ENCODE results near the gene CISD2. TPM values are rescaled to one million over a fixed set of nuclear protein-coding genes. Genes with fewer than 3 reads are reported as not detected.
"Not testable (repeated sequence)": the region's sequence is repeated elsewhere in the genome, so short reads cannot be mapped to it uniquely, and the experiment has no call there.

CISD2 gene, protein sequence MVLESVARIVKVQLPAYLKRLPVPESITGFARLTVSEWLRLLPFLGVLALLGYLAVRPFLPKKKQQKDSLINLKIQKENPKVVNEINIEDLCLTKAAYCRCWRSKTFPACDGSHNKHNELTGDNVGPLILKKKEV
- total RNA-seq, result 39.0 and 39.5 TPM in 2 replicates
- polyA plus RNA-seq (2012), result 30.1 TPM

DNA sequence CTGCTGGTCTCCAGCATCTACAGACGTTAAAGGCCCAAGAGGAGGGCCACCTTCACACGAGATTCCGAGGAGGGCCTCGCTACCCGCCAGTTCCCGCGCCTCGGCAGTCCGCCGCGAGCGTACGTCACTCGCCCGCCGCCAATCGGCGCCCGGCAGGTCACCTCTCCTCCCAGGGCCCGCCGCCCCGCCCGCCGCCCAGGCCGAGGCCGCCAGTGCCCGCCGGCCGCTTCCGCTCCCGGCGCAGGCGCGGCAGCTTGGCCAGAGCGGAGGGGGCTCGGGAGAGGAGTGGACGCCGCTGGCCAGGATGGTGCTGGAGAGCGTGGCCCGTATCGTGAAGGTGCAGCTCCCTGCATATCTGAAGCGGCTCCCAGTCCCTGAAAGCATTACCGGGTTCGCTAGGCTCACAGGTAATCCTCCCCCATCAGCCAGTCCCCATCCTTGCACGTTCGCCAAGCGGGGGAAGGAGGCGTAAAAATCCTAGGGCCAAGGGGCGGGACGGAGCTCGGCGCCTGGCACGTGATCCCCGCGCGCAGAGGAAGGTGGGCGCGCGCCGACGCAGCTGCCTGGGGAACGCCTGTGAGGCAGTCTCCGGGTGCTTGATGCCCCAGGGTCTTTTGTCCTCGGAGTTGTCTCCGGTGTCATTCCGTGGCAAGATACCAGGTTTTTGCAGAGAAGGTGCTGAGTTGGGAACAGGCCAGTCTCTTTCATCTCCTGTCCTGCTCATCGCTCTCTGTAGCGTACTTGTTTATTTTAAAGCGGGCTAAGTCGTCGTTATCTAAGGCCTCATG, at the start of gene CISD2:
TSS of gene CISD2 (plus strand) at position 212 of the 788 bp plus-strand sequence. CDS start at position 305, 93 bp downstream.
- peak; percentile 92 for DNase-seq (ENCODE audit: low read depth)

DNA sequence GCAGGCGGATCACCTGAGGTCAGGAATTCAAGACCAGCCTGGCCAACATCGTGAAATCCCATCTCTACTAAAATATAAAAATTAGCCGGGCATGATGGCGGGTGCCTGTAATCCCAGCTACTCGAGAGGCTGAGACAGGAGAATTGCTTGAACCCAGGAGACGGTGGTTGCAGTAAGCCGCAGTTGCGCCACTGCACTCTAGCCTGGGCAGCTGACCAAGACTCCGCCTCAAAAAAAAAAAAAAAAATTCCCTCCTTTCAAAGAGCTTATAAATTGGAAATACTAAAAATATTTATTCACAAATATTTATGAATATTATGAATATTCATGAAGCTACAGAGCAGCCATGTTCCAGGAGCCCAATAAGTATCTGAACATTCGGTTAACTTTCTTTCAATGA, 49.7 kb upstream of the CISD2 start:
- DNase-seq (ENCODE audit: low read depth), result not testable (repeated sequence)

DNA sequence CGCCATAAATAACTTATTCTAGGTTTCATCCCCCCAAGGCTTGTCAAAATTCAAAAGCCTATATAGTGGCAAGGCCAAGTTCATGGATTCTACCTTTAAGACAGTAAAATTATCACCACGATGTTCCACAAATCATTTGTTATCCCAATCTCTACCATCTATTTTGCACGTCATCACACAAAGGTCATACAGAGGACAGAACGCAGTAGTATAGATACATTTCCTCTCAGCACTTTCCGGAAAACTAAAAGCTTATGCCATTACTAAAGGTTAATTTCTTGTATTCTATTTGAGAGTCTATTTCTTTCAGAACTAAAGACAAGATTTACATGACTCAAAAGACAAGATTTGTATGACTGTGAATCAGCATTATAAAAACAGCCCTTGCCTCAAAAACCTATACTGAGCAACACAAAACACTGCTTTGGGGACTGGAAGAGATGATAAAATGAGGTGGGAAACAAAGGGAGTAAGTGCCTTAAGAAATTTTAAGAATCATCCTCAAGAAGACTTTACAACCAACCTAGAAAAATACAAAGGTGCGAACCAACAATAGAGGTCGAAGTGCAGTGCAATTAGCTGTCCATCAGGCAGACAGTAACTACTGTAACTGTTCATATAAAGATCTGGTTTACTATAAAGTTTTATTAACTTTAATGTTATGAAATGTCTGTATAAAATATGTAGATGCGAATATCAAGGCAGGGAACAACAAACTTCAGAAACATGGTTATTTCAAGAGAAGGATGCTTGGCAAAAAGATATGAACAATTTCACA, 49.0 kb upstream of the CISD2 start:
- DNase-seq (ENCODE audit: low read depth), result no peak

DNA sequence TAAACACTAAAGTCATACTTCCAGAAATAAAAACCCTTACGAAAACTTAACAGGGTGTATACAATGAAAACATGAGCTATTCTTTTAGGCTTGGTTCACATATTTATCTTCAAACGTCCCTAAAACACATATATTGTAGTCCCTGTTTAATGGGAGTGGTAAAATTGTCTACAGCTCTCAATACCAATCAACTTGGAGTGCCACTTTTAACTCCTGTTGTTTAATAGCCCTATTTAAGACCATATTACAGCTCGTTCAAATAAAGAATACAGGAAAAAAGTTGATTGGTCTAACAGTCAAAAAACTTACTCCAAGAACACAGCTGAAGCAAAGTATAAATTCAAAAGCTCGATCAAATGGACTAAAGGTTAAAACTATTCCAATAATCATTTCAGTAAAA, 45.3 kb upstream of the CISD2 start:
- no peak for DNase-seq (ENCODE audit: low read depth)

DNA sequence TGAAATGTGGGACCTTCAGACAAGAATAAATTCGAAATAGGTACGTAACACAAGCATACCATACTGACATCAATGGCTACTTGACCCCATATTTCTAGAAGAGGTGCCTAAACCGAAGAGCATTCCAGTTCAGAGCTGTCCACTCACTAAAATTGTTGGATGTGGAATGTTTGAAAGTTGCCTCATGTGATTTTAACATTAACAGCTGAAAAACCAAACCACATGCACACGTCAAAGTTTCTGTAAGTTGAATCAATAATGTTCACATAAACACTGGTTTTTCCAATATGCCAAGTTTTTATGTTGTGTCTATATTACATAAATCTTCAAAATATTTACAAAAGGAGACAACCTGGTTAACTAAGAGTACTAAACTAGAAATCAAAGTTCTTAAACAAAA, 44.9 kb upstream of the CISD2 start:
- DNase-seq (ENCODE audit: low read depth), result peak; percentile 19

DNA sequence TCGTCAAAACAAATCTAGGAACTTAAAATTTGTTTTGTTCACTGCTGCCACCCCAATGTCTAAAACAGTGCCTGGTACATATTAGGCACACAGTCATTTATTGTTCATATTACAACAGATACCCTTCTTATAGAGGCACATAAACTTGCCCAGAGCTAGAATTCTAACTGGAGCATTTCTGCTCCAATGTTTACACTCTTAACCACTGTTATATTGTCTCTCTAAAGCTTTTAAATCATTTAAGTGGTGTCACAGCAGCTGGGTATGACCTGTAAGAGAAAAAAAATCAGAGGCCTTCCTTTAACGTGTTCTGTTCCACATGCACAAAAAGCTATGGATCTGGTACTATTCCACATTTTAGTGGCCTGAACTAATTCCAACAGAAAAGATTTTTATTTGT, 44.4 kb upstream of the CISD2 start:
- DNase-seq (ENCODE audit: low read depth), result no peak

DNA sequence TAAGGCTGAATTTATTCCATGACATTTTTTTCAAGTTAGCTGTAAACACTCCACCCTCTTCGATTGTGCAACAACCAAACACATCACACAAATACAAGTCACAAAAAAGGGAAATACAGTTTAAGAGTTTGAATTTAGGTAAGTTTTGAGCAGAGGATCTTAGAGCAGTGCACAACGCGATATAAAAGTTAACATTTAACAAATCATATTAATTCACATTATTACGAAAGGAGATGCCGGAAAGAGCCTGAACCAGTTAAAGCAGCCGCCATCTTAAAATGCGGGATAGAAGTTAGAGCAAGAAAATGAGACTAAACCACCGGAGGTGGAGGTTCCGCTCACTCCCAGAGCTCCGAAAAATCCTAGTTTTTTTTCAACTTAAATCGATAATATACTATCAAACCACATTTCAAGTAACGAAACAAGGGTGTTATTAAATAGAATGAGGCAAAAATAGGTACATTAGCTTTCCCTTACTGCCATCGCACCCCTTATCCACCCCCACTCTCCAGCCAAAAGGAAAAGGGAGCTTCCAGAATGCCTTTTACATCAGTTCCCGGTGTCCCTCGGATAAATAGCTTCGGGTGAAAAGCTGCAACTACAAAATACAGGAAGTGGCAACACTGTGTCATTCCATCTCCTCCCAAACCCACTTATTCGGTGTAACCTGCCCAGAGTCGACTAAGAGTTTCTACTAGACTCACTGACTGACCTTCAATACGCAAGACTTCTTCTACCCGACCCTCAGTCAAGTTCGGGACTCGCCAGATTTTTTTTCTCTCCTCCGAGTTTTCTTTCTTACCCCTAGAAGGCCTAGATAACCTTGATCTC, 43.3 kb upstream of the CISD2 start:
- DNase-seq (ENCODE audit: low read depth), result peak; percentile 80

DNA sequence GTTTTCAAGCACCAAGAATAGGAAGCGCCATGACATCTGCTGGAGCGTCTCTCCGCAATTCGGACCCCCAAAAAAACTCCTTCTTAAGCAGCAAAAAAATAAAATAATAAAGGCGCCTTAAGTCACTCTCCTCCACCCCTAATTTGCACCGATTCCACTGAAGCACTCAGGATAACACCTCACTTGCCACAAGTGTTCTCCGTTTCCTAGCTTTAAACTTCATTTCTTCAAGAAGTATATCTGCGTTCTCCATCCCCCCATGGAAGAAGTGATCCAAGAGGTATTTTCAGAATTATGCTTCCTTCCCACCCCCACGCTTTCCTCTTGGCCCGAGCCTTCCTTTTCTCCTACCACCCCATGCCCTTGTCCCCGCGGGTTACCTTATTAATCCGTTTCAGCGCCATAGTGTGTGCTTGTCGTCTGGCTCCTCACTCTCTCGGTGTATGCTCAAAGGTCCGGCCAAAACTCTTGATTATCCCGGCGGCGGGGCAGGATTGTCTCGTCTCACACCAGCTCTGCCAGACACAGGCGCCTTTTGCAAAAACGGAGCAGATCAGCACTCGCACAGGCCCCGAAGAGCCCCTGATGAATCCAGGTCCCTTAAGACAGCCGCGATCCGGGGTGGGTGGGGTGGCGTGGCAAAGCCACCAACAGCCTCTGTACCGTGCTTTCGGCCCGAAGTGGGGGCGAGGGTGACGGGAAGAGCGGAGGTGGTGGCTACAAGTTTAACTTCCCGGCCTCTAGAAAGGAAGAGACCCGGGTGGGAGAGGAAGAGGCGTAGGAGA, 42.5 kb upstream of the CISD2 start:
- no peak for DNase-seq (ENCODE audit: low read depth)

DNA sequence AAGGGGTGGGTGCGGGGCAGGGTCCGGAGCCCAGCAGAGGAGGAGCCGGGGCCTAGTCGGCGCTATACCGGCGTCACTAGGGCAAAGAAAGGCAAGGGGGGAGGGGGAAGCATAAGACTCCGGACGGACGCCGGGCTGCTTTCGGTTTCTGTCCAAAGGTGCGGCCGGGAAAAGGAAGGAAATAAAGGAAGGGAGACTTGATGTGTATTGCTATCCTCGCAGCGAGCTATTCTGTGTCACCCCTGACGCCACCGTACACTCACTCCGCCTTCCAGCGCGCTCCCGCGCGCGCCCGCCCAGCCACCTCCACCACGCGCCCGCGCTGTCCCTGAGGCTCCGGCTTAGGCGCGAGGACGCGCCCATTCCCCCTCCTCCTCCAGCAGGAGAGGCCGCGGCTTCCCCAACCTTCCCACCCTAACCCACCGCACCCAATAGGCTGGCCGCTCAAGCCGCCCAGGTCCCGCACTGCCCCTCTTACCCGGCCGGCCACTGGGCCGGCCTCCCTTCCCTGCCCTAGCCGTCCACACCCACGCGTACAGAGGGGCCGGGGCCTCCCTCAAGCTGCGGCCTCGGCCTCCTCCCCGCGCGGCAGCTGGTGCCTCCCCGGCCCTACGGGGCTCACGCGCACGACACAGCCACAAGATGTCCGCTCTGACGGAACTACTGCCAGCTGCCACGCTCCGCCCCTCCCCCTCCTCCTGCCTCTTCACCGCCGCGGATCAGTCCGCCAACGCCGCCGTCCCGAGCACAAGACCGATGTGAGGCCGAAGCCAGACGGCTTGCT, 41.7 kb upstream of the CISD2 start, which contains the start of gene UBE2D3:
TSS of gene UBE2D3 (minus strand) at position 662 of the 784 bp plus-strand sequence. CDS start 1,043 bp downstream, outside the sequence.
- DNase-seq (ENCODE audit: low read depth), result peak; percentile 95

DNA sequence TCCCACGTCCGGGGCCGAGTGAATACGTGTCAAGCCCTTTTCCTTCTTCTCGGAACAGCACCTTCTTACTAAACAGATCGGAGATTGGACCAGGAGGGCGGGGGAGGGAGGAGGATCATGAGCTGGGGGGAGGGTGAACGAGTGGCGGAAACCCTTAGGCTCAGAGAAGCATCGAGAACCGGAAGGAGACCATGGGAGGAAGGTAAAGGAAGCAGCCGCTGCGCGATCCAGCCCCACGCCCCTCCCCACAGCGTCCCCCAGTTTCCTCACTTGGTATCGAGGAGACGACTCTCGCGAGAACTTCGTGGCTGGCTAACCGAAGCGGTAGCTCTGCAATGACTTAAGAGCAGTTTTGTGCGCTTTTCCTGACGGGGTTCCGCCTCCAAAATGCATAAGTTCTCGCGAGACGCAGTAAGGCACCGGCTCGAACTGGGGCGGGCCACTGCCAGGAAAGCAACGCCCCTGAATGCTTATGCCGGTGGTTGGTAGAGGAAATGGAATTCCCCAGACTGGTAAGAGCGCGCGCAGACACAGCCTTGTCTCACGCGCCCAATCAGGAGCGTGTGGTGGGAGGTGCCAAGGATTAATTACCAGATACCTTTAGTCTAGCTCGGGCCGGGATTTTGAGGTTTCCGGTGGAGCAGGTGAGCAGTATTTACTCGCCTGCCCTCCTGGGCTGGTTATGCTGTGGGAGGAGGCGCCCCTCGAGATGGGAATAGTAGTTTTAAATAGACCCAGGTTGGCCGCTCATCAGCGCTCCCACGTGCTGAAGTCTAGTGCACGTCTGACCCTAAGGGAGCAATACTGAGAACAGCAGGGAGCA, 40.9 kb upstream of the CISD2 start:
- peak; percentile 100 for DNase-seq (ENCODE audit: low read depth)

DNA sequence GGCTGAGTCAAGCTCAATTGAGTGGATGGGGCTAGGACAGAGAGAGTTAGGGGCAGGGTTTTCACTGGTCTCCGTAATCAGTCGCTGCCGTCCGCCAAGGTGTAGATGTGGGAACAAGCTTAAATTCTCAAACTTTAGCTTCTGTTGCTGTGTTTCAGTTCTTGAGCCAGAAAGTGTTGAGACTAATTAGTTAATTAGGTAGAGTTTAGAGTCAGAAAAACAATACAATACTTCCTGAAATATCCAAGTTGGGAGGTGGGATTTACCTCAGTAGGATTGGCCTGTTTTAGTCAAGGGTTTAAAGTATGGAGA, 40.3 kb upstream of the CISD2 start:
- DNase-seq (ENCODE audit: low read depth), result no peak

DNA sequence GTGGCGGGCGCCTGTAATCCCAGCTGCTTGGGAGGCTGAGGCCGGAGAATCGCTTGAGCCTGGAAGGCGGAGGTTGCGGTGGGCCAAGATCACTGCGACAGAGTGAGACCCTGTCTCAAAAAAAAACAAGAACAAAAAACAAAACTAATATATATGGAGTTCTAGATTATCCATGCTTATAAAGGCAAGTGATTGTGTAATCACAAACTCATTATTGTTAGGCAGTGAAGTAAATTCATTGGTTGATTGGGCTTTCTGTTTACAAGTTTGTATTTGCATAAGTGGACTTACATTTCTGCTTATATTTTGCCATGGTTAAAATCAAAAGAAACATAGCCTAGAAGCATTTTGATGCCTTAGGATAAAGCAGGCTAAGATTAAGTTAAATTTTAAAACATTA, 39.0 kb upstream of the CISD2 start:
- DNase-seq (ENCODE audit: low read depth), result no peak

DNA sequence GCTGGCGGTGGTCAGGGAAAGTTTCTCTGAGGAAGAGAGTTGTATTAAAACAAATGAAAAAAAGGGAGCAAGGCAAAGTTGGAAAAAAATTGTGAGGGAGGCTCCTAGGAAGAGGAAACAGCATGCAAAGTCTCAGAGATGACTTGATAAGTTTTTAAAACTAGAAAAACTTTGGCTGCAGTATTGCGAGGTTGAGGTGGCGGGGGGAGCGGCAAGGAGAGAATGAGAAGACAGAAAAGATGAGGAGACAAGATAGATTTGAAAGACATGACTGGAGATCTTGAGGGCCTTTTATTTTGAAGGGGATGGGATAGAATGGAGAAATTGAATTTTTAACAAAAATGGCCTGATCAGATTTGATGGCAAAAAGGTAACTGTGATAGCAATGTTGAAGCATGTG, 36.7 kb upstream of the CISD2 start:
- no peak for DNase-seq (ENCODE audit: low read depth)

DNA sequence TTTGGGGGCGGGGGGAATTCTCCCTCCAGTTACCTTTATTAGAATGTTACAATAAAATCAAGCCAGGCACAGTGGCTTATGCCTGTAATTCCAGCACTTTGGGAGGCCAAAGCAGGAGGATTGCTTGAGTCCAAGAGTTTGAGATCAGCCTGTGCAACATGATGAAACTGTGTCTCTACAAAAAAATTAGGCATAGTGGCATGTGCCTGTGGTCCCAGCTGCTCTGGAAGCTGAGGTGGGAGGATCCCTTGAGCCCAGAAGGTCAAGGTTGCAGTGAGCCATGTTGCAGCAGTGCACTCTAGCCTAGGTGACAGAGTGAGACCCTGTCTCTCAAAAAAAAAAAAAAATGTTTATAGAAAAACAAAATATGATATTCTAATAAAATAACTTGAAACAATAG, 36.1 kb upstream of the CISD2 start:
- DNase-seq (ENCODE audit: low read depth), result no peak

DNA sequence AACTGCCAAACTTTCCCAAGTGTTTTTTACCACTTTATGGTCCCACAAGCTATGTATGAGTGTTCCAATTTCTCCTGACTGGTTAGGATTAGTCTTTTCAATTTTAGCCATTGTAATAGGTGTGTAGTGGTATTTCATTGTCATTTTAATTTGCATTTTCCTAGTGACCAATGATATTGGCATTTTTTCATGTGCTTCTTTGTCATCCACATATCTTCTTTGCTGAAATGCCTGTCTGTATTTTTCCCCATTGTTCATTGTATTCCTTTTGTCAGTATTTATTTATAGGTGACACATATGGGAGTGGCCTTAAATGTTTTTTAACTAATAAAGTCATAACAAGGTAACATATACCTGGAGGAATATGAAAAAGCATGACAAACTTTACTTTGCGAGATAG, 32.2 kb upstream of the CISD2 start:
- no peak for DNase-seq (ENCODE audit: low read depth)

DNA sequence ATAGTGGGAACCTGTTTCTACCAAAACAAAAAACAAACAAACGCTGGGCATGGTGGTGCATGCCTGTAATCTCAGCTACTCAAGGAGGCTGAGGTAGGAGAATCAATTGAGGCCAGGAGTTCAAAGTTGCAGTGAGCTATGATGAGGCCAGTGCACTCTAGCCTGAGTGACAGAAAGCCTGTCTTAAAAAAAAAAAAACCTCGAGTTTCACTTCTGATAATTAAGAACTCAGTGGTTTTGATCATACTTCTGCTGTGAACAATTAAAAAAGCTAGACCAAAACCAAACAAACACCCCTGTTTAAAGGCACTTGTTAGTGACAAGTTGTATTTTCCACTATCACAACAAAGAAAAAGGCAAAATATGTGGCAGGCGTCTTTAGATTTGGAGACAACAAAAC, 26.4 kb upstream of the CISD2 start:
- no peak for DNase-seq (ENCODE audit: low read depth)

DNA sequence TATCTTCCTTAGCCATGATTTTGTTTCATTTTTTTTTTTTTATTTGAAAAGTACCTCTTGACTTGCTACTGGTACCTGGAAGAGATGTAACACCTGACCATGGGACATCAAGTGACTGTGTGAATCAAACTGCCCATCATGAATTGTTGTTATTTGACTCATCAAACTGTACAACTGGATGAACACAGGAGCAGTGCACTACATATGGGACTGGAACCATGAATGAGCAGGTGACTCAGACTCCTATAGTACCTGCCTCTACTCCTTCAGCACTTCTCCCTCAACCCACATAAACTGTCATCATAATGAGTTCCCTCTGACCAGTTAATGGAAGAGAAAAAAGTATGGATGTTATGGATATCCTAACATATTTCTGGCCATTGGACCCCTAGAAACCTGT, 25.5 kb upstream of the CISD2 start:
- no peak for DNase-seq (ENCODE audit: low read depth)

DNA sequence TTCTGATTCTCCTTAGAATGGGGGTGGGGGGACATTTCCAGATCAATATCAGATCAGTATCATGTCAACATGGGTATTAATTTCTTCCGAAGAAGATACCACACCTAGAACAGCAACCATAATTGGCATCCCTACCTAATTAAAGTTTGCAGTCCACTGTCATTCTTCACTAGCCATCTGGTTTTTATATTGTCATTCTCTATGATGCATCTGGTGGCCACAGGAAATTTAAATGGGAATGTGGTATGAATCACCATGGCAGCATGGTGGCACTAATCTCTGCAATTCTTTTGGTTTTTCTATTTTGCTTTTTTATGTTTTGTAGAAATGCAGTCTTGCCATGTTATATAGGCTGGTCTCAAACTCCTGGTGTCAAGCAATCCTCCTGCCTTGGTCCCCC, 24.9 kb upstream of the CISD2 start:
- DNase-seq (ENCODE audit: low read depth), result no peak

DNA sequence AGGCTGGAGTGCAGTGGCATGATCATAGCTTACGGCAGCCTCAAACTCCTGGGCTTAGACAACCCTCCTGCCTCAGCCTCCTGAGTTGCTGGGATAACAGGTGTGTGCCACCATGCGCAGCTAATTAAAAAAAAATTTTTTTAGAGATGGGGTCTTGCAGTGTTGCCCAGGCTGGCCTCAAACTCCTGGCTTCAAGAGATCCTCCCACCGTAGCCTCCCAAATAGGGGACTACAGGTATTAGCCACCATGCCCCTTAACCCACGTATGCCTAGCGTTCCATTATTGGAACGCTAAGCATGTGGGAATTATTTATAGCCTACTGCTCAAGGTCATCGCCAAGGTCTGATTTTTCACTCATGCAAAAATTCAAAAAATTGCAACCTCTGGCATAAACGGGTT, 21.1 kb upstream of the CISD2 start:
- no peak for DNase-seq (ENCODE audit: low read depth)

Data from myocyte (in vitro differentiated cells).